DOHH2 (cell line): Measurements from ENCODE around the gene TAF9.

ENCODE experiments used
- H3F3A ChIP-seq: fragments of 200-600 bp; sonication (generic), shearing (Covaris generic); 2 replicates; pipeline ENCODE4 v1.6.0; 2016; ENCODE audit warnings: antibody characterized with exemption, mild to moderate bottlenecking; ENCODE audit not compliant: control insufficient read depth, insufficient read depth
- H3K27ac ChIP-seq: fragments of 200-600 bp; sonication (generic); 2 replicates; pipeline ENCODE4 v1.5.1; 2014; ENCODE audit warnings: low read depth, mild to moderate bottlenecking, low read length, moderate library complexity
- H3K27me3 ChIP-seq: fragments of 200-600 bp; sonication (generic); 2 replicates; pipeline ENCODE4 v1.6.1; 2014; ENCODE audit warnings: mild to moderate bottlenecking, low read length, mixed read lengths; ENCODE audit not compliant: control insufficient read depth
- H3K36me3 ChIP-seq: fragments of 200-600 bp; sonication (generic); 2 replicates; pipeline ENCODE4 v1.6.1; 2014; ENCODE audit warnings: mild to moderate bottlenecking, low read length, moderate library complexity, mixed read lengths; ENCODE audit not compliant: control insufficient read depth
- H3K4me1 ChIP-seq: fragments of 200-600 bp; sonication (generic); 2 replicates; pipeline ENCODE4 v1.6.1; 2014; ENCODE audit warnings: mild to moderate bottlenecking, low read length, mixed read lengths; ENCODE audit not compliant: control insufficient read depth
- H3K4me2 ChIP-seq: fragments of 200-600 bp; sonication (generic); 2 replicates; pipeline ENCODE4 v1.6.0; 2014; ENCODE audit warnings: mild to moderate bottlenecking, low read length, moderate library complexity
- H3K4me3 ChIP-seq: fragments of 200-600 bp; sonication (generic); 2 replicates; pipeline ENCODE4 v1.5.1; 2014; ENCODE audit warnings: mild to moderate bottlenecking, low read length, mixed read lengths
- H3K79me2 ChIP-seq: fragments of 200-600 bp; sonication (generic); 2 replicates; pipeline ENCODE4 v1.6.1; 2014; ENCODE audit warnings: mild to moderate bottlenecking, low read length, mixed read lengths; ENCODE audit not compliant: control insufficient read depth
- H3K9me2 ChIP-seq: fragments of 200-600 bp; sonication (generic); replicated peaks from 2 replicates; pipeline ENCODE4 v1.6.1; 2014; ENCODE audit warnings: mild to moderate bottlenecking, low read length, mixed read lengths; ENCODE audit not compliant: control insufficient read depth
- H3K9me3 ChIP-seq: fragments of 200-600 bp; sonication (generic); 2 replicates; pipeline ENCODE4 v1.6.1; 2014; ENCODE audit warnings: antibody characterized with exemption, low read length, mixed read lengths; ENCODE audit not compliant: control insufficient read depth, insufficient read depth
- H4K20me1 ChIP-seq: fragments of 200-600 bp; sonication (generic); 2 replicates; pipeline ENCODE4 v1.6.0; 2014; ENCODE audit warnings: low read depth, mild to moderate bottlenecking, antibody characterized with exemption, low read length, moderate library complexity; ENCODE audit not compliant: control insufficient read depth, insufficient read depth
- CTCF ChIP-seq: fragments of 200-600 bp; sonication (generic); IDR thresholded peaks from one replicate; pipeline ENCODE4 v1.5.1; 2014; ENCODE audit warnings: antibody characterized with exemption, mild to moderate bottlenecking, low read depth, low read length; ENCODE audit not compliant: poor library complexity, severe bottlenecking
- EZH2phosphoT487 ChIP-seq: fragments of 200-600 bp; sonication (generic); IDR thresholded peaks from 2 replicates; pipeline ENCODE4 v1.6.1; 2017; ENCODE audit warnings: borderline replicate concordance, mild to moderate bottlenecking, antibody characterized with exemption, low read length, moderate library complexity, mixed read lengths

Gene TAF9

GRCh38 chr5:69359699-69360098, 9.6 kb downstream of the TAF9 start:
- Histone ChIP-seq H3K4me2 (no peak overlapping the region), H3F3A (peaks cover 7% of the 10 kb centered on the region), H3K4me3 (no peak overlapping the region), H3K4me1 (peaks cover 20% of the 10 kb centered on the region), H3K27ac (no peak overlapping the region), H3K9me2 (no peaks in the 10 kb centered on the region), H3K27me3 (no peaks in the 10 kb centered on the region), H4K20me1 (peaks cover under 1% of the 10 kb centered on the region; the same call in 1 of the 2 replicates), H3K36me3 (peaks cover 73% of the 10 kb centered on the region), H3K9me3 (no peaks in the 10 kb centered on the region), H3K79me2 (peaks cover 91% of the 10 kb centered on the region)
- no peak for TF ChIP-seq EZH2phosphoT487
- TF ChIP-seq CTCF = no peak

GRCh38 chr5:69350664-69351063, 18.7 kb downstream of the TAF9 start:
- Histone ChIP-seq H3K27ac (no peak overlapping the region), H3K79me2 (peaks cover 4% of the 10 kb centered on the region; the same call in 1 of the 2 replicates), H3K4me2 (no peak overlapping the region), H3F3A (peaks cover 8% of the 10 kb centered on the region), H3K9me2 (no peaks in the 10 kb centered on the region), H3K27me3 (no peaks in the 10 kb centered on the region), H4K20me1 (no peaks in the 10 kb centered on the region), H3K4me3 (no peak overlapping the region), H3K4me1 (no peaks in the 10 kb centered on the region), H3K9me3 (no peaks in the 10 kb centered on the region), H3K36me3 (peaks cover 55% of the 10 kb centered on the region)
- TF ChIP-seq CTCF = no peak

- Histone ChIP-seq H3K27ac (no peak overlapping the region), H3F3A (no peaks in the 10 kb centered on the region), H3K79me2 (no peaks in the 10 kb centered on the region), H3K9me2 (no peaks in the 10 kb centered on the region), H3K4me3 (no peak overlapping the region), H3K9me3 (no peaks in the 10 kb centered on the region), H3K36me3 (no peaks in the 10 kb centered on the region), H4K20me1 (no peaks in the 10 kb centered on the region), H3K4me1 (no peaks in the 10 kb centered on the region), H3K4me2 (no peak overlapping the region), H3K27me3 (no peaks in the 10 kb centered on the region)
- no peak for TF ChIP-seq CTCF
- no peak for TF ChIP-seq EZH2phosphoT487
Observed at GRCh38 chr5:69343083-69343482, 26.2 kb downstream of the TAF9 start.
